Central memory CD8-positive, alpha-beta T cell (primary cell): ENCODE measurements around the gene KIF1A.

Experiments
- ATAC-seq: fragments of 150-1000 bp; cut with Tn5 transposase; replicated peaks from 2 replicates; pipeline ENCODE4 v1.10.0; 2022; ENCODE audit warnings: mild to moderate bottlenecking, moderate FRiP score, moderate number of reproducible peaks; ENCODE audit not compliant: poor library complexity, severe bottlenecking; ENCODE audit errors: extremely low read depth
- DNase-seq, 2 donors: peaks; one replicate each; pipeline ENCODE4 v3.0.0; 2021; ENCODE audit warnings: low spot score in 2 of 2
- H3K27ac Mint-ChIP-seq: one replicate; pipeline ENCODE4 v1.8.0; 2022; ENCODE audit warnings: low read depth, mild to moderate bottlenecking, moderate library complexity, mixed read lengths
- H3K27me3 Mint-ChIP-seq: one replicate; pipeline ENCODE4 v1.8.0; 2022; ENCODE audit warnings: mixed read lengths
- H3K36me3 Mint-ChIP-seq: one replicate; pipeline ENCODE4 v1.8.0; 2022; ENCODE audit warnings: mild to moderate bottlenecking, moderate library complexity, mixed read lengths; ENCODE audit not compliant: insufficient read depth
- H3K4me1 Mint-ChIP-seq: one replicate; pipeline ENCODE4 v1.8.0; 2022; ENCODE audit warnings: mixed read lengths
- H3K4me3 Mint-ChIP-seq: one replicate; pipeline ENCODE4 v1.8.0; 2022; ENCODE audit warnings: mild to moderate bottlenecking, moderate library complexity, mixed read lengths
- H3K9me3 Mint-ChIP-seq: one replicate; pipeline ENCODE4 v1.8.0; 2022; ENCODE audit warnings: mixed read lengths

Gene KIF1A

GRCh38 chr2:240822280-240822847 lies 2.3 kb upstream of the KIF1A start:
- DNase-seq: no peak
- Mint-ChIP-seq H3K4me1 (peaks cover 5% of the 10 kb centered on the region), H3K27ac (no peak overlapping the region), H3K27me3 (peaks cover 78% of the 10 kb centered on the region), H3K36me3 (peaks cover 3% of the 10 kb centered on the region), H3K4me3 (no peak overlapping the region), H3K9me3 (no peaks in the 10 kb centered on the region)
- ATAC-seq: no peak

- Mint-ChIP-seq H3K27ac (no peak overlapping the region), H3K4me1 (peaks cover 5% of the 10 kb centered on the region), H3K4me3 (peak overlapping the region; percentile 40)
These were observed 1.4 kb upstream of the KIF1A start for GRCh38 chr2:240821429-240821778.

GRCh38 chr2:240820607-240821428 lies 799 bp upstream of the KIF1A start:
- Mint-ChIP-seq H3K27ac (no peak overlapping the region), H3K4me3 (peak overlapping the region; percentile 40), H3K27me3 (peaks cover 71% of the 10 kb centered on the region), H3K36me3 (peaks cover 3% of the 10 kb centered on the region), H3K9me3 (no peaks in the 10 kb centered on the region), H3K4me1 (peaks cover 5% of the 10 kb centered on the region)
- ATAC-seq: no peak
- no peak for DNase-seq

More at GRCh38 chr2:240821429-240821778, 1.4 kb upstream of the KIF1A start:
- peaks cover 71% of the 10 kb centered on the region for H3K27me3 Mint-ChIP-seq
- H3K36me3 Mint-ChIP-seq: peaks cover 3% of the 10 kb centered on the region
- H3K9me3 Mint-ChIP-seq: no peaks in the 10 kb centered on the region
- ATAC-seq (no peak), DNase-seq (no peak)

- Mint-ChIP-seq H3K27me3 (peaks cover 63% of the 10 kb centered on the region), H3K4me1 (peaks cover 5% of the 10 kb centered on the region), H3K36me3 (peaks cover 3% of the 10 kb centered on the region), H3K4me3 (no peak overlapping the region), H3K27ac (no peak overlapping the region), H3K9me3 (peaks cover 2% of the 10 kb centered on the region)
- ATAC-seq (no peak), DNase-seq (no peak)
These were observed 727 bp downstream of the KIF1A start for GRCh38 chr2:240819126-240819857.

GRCh38 chr2:240818293-240819125 lies 1.5 kb downstream of the KIF1A start:
- peak overlapping the region; percentile 35 for H3K27ac Mint-ChIP-seq
- peaks cover 3% of the 10 kb centered on the region for H3K36me3 Mint-ChIP-seq
- peaks cover 5% of the 10 kb centered on the region for H3K4me1 Mint-ChIP-seq
- H3K27me3 Mint-ChIP-seq: peaks cover 55% of the 10 kb centered on the region
- DNase-seq (no peak), ATAC-seq (no peak)
- H3K4me3 Mint-ChIP-seq: no peak overlapping the region
- peaks cover 9% of the 10 kb centered on the region for H3K9me3 Mint-ChIP-seq

GRCh38 chr2:240817496-240818292 lies 2.3 kb downstream of the KIF1A start:
- H3K4me1 Mint-ChIP-seq: peaks cover 5% of the 10 kb centered on the region
- peaks cover 47% of the 10 kb centered on the region for H3K27me3 Mint-ChIP-seq
- no peak overlapping the region for H3K4me3 Mint-ChIP-seq
- peaks cover 9% of the 10 kb centered on the region for H3K9me3 Mint-ChIP-seq
- H3K36me3 Mint-ChIP-seq: peaks cover 3% of the 10 kb centered on the region
- ATAC-seq (no peak), DNase-seq (no peak)
- no peak overlapping the region for H3K27ac Mint-ChIP-seq

- no peak overlapping the region for H3K4me3 Mint-ChIP-seq
- H3K36me3 Mint-ChIP-seq: peaks cover 3% of the 10 kb centered on the region
- DNase-seq (no peak), ATAC-seq (no peak)
- H3K4me1 Mint-ChIP-seq: peaks cover 5% of the 10 kb centered on the region
- no peak overlapping the region for H3K27ac Mint-ChIP-seq
- H3K9me3 Mint-ChIP-seq: peaks cover 9% of the 10 kb centered on the region
- H3K27me3 Mint-ChIP-seq: peaks cover 38% of the 10 kb centered on the region
These were observed 3.2 kb downstream of the KIF1A start for GRCh38 chr2:240816584-240817495.

- peaks cover 9% of the 10 kb centered on the region for H3K9me3 Mint-ChIP-seq
- no peak overlapping the region for H3K27ac Mint-ChIP-seq
- H3K27me3 Mint-ChIP-seq: peaks cover 29% of the 10 kb centered on the region
- no peak overlapping the region for H3K4me3 Mint-ChIP-seq
- peaks cover 1% of the 10 kb centered on the region for H3K36me3 Mint-ChIP-seq
- ATAC-seq (no peak), DNase-seq (no peak)
- no peaks in the 10 kb centered on the region for H3K4me1 Mint-ChIP-seq
These were observed 4.0 kb downstream of the KIF1A start for GRCh38 chr2:240815761-240816583.

- H3K4me3 Mint-ChIP-seq: no peak overlapping the region
- no peak overlapping the region for H3K27ac Mint-ChIP-seq
- no peaks in the 10 kb centered on the region for H3K4me1 Mint-ChIP-seq
- ATAC-seq (no peak), DNase-seq (no peak)
- peaks cover 1% of the 10 kb centered on the region for H3K36me3 Mint-ChIP-seq
- H3K9me3 Mint-ChIP-seq: peaks cover 9% of the 10 kb centered on the region
- H3K27me3 Mint-ChIP-seq: peaks cover 27% of the 10 kb centered on the region
These were observed 4.9 kb downstream of the KIF1A start for GRCh38 chr2:240814946-240815760.

- Mint-ChIP-seq H3K27ac (no peak overlapping the region), H3K9me3 (peaks cover 9% of the 10 kb centered on the region), H3K27me3 (peaks cover 31% of the 10 kb centered on the region), H3K4me1 (no peaks in the 10 kb centered on the region), H3K4me3 (no peak overlapping the region), H3K36me3 (no peaks in the 10 kb centered on the region)
- ATAC-seq (no peak), DNase-seq (no peak)
These were observed 5.7 kb downstream of the KIF1A start for GRCh38 chr2:240814280-240814679.
